Hematopoietic multipotent progenitor cell (in vitro differentiated cells): ENCODE measurements around the gene C5orf24. TPM values are rescaled to one million over a fixed set of nuclear protein-coding genes. Genes with fewer than 3 reads are reported as not detected.

Source experiments
- DNase-seq, 3 donors: peaks; one replicate each; pipeline ENCODE4 v3.0.0-alpha.2; 2011 to 2015; ENCODE audit warnings: low read depth in 2 of 3, low spot score in 2 of 3
- total RNA-seq: library from RNA; depleted of rRNA; stranded (reverse); fragments of >200 nt; gene quantifications from one replicate; pipeline ENCODE4 v1.2.3, GENCODE V29; 2012

The C5orf24 gene
- total RNA-seq, 1 donor: 15.3 TPM

DNA sequence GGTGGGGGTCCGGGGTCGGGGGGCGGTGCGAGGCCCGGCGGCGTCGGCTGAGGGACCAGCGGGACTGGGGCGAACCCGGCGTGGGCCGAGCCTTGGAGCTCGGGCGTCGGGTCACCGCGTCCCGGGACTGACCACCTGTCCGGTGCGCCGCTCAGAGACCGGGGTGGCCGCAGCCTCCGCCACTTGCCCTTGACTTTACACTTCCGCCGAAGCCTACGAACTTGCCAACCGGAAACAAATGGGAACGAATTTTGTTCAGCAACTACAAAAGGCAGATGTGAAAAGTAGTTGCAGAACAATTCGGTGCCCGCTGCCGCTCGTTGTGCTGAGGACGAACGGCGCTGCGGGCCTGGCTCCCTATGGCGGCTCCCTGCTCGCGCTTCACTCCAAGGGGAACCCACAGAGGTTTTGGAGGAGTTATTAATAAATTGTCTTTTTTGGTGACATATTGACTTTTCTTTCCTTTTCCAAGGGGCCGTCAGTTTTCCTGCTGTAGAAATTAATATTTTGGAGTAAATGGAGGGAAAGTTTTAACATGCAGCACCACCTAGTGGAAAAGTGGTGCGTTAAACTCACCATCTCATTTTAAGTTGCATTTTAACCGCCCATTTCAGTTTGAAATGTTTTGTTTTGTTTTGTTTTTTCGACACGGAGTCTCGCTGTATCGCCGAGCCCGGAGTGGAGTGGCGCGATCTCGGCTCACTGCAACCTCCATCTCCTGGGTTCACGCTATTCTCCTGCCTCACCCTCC lies 59.7 kb downstream of the C5orf24 start:
- peak; percentile 46 to 81 (median 73) for DNase-seq

DNA sequence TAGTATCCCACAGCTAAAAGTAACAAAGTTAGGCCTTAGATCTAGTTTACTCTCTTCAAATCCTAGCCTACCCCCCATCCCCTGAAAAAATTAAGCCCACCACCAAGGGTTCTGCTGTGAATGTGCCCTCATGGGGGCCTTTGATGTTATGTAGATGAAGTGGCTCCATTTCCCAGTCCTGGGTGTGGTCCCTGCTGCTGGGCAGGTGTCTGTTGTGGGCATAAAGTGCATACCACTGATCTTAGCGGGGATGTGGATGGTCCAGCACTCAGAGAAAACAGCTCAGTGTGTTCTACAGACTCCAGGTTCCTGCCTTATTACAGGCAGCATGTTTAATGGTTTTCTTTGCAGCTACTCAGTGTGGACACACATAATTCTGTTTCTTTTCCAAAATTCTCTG lies 61.0 kb downstream of the C5orf24 start:
- DNase-seq: no peak

Other genes with a start within 250 kb of the C5orf24 start
- 10.8 TPM for gene SAR1B, start 213.1 kb upstream of the C5orf24 start, total RNA-seq
- gene SEC24A, start 197.2 kb upstream of the C5orf24 start, total RNA-seq: 7.3 TPM
- 28.5 TPM for gene CAMLG, start 107.4 kb upstream of the C5orf24 start, total RNA-seq
- 13.2 TPM for gene DDX46, start 87.2 kb upstream of the C5orf24 start, total RNA-seq
- 87.8 TPM for gene TXNDC15, start 28.4 kb downstream of the C5orf24 start, total RNA-seq
- gene PCBD2, start 59.2 kb downstream of the C5orf24 start, total RNA-seq: 5.9 TPM
- 0.27 TPM for gene CATSPER3, start 121.9 kb downstream of the C5orf24 start, total RNA-seq
- gene PITX1, start 188.3 kb downstream of the C5orf24 start, total RNA-seq: under 0.01 TPM